Skin epidermis (tissue), 12 donors: ENCODE measurements around the gene SLC22A25.
"Not testable (repeated sequence)": the region's sequence is repeated elsewhere in the genome, so short reads cannot be mapped to it uniquely, and the experiment has no call there.

Source experiments
- H3K27ac ChIP-seq, 21 experiments: fragments of 200-600 bp; sonication (generic) in 11 of 21; one replicate each; pipeline ENCODE4 v1.5.0; 2020; ENCODE audit warnings: mild to moderate bottlenecking in 3 of 21, inconsistent platforms in 2 of 21, moderate library complexity in 2 of 21
- H3K4me3 ChIP-seq, 7 experiments: fragments of 200-600 bp; sonication (generic) in 2 of 7; one replicate each; pipeline ENCODE4 v1.5.0; 2020; ENCODE audit warnings: inconsistent platforms in 2 of 7, mild to moderate bottlenecking in 2 of 7, moderate library complexity in 1 of 7

Gene SLC22A25

GRCh38 chr11:63237413-63237812 lies 6.0 kb downstream of the SLC22A25 start:
- Histone ChIP-seq H3K27ac (no peak overlapping the region), H3K4me3 (no peak overlapping the region)

GRCh38 chr11:63235471-63236461 lies 7.6 kb downstream of the SLC22A25 start:
- not testable (repeated sequence) for H3K27ac ChIP-seq, H3K4me3 ChIP-seq

GRCh38 chr11:63229815-63230214 lies 13.6 kb downstream of the SLC22A25 start:
- H3K27ac ChIP-seq = no peak overlapping the region
- no peak overlapping the region for H3K4me3 ChIP-seq

DNA sequence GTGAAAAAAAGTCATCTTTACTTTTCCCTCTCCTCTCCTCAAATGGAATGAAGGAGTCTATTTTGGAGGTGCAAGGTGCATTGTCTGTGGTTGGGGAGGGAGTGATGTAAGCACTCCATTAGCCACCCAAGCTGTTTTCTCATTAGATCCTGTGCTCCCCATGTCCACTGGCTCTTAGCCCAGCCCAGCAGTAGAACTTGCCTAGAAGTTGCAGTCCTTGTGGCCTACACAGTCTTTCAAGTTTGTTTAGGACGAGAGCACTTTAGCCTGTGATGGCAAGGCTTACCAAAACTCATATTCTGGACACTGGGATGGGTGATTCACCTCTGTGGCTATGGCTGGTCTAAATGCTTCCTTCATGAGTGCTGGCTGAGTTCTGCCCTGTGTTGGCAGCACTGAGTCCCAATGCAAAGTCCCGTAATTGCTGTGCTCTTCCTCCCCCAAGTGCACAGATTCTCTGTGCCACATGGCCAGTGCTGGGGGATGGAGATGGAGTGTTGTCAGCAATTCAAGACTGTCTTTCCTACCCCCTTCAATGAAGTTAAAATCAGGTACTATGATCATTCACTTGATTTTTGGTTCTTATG lies 15.8 kb downstream of the SLC22A25 start:
- H3K4me3 ChIP-seq = no peak overlapping the region

DNA sequence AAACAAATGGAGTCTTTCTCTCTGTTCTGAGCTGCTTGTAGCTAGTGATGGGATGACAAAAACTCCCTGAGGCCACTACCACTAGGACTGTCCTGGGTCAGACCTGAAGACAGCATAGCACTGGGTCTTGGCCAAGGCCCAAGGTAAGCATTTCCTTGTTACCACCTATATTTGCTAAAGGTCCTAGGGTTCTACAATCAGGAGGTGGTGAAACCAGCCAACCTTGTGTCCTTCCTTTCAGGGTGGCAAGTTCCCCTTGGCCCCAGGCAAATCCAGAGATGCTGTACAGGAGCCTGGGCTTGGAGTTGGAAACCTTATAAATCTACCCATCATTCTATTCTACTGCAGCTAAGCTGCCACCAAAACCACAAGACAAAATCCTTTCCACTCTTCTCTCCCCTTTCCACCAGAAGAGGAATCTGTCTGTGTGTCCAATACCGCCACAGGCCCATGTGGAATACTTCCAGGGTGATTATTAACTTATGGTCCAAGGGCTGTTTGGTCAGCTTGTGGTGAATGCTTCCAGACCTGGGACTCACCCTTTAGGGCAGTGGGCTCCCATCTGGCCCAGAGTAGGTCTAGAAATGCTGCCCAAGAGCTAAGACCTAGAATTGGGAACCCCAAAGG lies 16.8 kb downstream of the SLC22A25 start:
- Histone ChIP-seq H3K27ac (no peak overlapping the region), H3K4me3 (no peak overlapping the region)

More for the DNA sequence above, 15.8 kb downstream of the SLC22A25 start:
- H3K27ac ChIP-seq = no peak overlapping the region

GRCh38 chr11:63214093-63214492 lies 29.3 kb downstream of the SLC22A25 start:
- H3K27ac ChIP-seq = no peak overlapping the region
- no peak overlapping the region for H3K4me3 ChIP-seq

GRCh38 chr11:63212742-63213141 lies 30.7 kb downstream of the SLC22A25 start:
- no peak overlapping the region for H3K27ac ChIP-seq
- no peak overlapping the region for H3K4me3 ChIP-seq

DNA sequence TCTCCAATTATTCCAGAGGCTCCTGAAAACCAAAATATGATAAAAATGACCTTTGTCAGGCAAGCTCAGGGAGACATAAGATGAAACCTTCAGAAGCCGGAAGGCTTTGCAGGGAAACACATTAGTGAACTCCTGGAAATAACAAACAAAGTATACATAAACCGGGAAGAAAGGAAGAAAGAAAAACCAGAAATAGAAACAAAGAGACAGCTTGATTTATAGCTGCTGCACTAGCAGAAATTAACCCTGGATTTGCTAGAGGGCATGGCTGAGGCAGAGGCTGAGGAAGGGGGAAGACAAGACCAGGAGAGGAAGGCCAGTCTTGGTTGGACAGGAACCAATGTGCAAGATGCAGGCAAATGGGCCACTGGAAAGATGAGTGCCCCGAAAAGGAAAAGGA lies 33.3 kb downstream of the SLC22A25 start:
- Histone ChIP-seq H3K27ac (no peak overlapping the region), H3K4me3 (no peak overlapping the region)
